ENCODE data around the gene TMEM89. TPM values are rescaled to one million over a fixed set of nuclear protein-coding genes. Genes with fewer than 3 reads are reported as not detected.

TMEM89 gene
- total RNA-seq, 4 donors from 2014 or later = not detected

DNA sequence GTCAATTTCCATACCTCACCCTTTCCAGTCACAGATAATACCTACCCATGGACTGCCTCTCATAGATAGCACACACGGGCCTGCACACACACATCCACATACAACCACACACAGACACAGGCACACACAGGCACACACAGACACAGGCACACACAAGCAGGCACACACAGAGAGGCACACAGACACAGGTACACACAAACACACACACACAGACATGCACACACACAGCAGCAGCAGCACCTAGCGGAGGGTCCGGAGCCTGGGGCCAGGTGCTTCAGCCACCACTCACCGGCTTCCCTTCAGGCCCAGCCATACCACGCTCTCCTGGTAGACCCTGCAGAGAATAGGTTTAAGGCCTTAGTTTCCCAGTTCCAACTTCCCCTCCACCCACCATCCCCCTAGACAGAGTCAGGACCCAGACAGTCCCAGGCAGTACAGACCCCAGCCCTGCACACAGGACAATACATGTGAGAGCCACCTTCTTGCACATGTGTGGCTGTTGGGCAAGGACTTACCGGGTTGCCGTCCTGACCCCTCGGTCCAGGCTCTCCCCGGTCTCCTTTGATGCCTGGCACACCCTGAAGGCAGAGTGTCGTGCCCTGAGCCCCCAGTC is 47.5 kb downstream of the TMEM89 start:
- 86 to 96% methylated on average over 10 of the region's 10 CpGs for WGBS, 2 donors
- TF ChIP-seq, protein P1, sequence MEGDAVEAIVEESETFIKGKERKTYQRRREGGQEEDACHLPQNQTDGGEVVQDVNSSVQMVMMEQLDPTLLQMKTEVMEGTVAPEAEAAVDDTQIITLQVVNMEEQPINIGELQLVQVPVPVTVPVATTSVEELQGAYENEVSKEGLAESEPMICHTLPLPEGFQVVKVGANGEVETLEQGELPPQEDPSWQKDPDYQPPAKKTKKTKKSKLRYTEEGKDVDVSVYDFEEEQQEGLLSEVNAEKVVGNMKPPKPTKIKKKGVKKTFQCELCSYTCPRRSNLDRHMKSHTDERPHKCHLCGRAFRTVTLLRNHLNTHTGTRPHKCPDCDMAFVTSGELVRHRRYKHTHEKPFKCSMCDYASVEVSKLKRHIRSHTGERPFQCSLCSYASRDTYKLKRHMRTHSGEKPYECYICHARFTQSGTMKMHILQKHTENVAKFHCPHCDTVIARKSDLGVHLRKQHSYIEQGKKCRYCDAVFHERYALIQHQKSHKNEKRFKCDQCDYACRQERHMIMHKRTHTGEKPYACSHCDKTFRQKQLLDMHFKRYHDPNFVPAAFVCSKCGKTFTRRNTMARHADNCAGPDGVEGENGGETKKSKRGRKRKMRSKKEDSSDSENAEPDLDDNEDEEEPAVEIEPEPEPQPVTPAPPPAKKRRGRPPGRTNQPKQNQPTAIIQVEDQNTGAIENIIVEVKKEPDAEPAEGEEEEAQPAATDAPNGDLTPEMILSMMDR (IDR thresholded peaks at IDR 0.05) = no peak
- no peak for TF ChIP-seq EP300 (IDR thresholded peaks at IDR 0.05)
- TF ChIP-seq POLR2A (IDR thresholded peaks at IDR 0.05) = no peak
- DNase-seq (ENCODE audit: low spot score in 2 of 2) = no peak

DNA sequence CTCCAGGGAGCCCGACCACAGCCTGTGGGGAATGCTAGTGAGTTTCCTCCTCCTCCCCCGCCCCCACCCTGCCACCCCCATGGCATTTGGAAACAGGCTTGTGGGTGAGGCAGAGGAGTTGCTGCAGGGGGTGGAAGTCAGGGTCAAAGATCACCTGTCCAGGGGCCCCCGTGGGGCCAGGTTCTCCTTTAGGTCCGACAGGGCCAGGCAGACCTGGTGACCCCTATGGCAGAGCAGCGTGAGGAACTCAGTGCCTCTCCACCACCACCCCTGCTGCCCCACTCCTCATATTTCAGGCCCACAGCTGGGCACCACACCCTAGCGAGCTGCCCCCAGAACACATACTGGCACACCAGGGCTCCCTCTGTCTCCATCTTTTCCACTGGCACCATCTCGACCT is 49.1 kb downstream of the TMEM89 start:
- 81 to 88% methylated on average over 5 of the region's 7 CpGs for WGBS, 2 donors
- no peaks in the 10 kb centered on the region for H3K4me1 ChIP-seq
- peaks cover 0 to 21% (median 0%) of the 10 kb centered on the region in 3 donors for H3K36me3 ChIP-seq
- H3K27ac ChIP-seq = no peak overlapping the region
- no peak for DNase-seq (ENCODE audit: low spot score in 2 of 2)
- no peak overlapping the region for H3K4me3 ChIP-seq
- no peak for TF ChIP-seq POLR2A (IDR thresholded peaks at IDR 0.05)
- no peaks in the 10 kb centered on the region for H3K9me3 ChIP-seq
- H3K27me3 ChIP-seq = no peaks in the 10 kb centered on the region

More for the DNA sequence above, 47.5 kb downstream of the TMEM89 start:
- Histone ChIP-seq H3K9me3 (no peaks in the 10 kb centered on the region), H3K27me3 (no peaks in the 10 kb centered on the region), H3K4me3 (no peak overlapping the region), H3K27ac (no peak overlapping the region), H3K36me3 (peaks cover 0 to 34% (median 0%) of the 10 kb centered on the region in 3 donors), H3K4me1 (no peaks in the 10 kb centered on the region)

DNA sequence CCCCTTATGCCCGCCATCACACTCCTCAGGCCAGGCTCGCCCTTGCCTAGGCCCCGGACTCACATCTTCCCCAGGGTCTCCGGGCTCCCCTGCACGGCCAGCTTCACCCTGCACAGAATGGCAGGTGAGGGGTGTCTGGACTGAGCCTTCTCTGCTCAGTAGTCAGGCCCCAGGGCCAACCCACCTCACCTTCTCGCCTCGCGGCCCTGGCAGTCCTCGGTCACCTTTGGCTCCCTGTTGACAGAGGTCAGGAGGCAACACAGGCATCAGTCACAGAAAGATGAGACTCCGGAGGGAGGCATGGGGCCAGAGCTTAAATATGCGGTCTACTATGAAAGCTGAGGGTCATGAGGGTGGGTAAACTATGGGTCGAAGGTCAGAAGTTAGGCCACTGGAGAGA is 49.6 kb downstream of the TMEM89 start:
- Histone ChIP-seq H3K27ac (no peak overlapping the region), H3K9me3 (no peaks in the 10 kb centered on the region), H3K4me3 (no peak overlapping the region), H3K4me1 (no peaks in the 10 kb centered on the region), H3K27me3 (no peaks in the 10 kb centered on the region), H3K36me3 (peaks cover 0 to 15% (median 0%) of the 10 kb centered on the region in 3 donors)
- TF ChIP-seq, protein P1 (IDR thresholded peaks at IDR 0.05) = no peak
- TF ChIP-seq POLR2A (IDR thresholded peaks at IDR 0.05) (no peak), EP300 (IDR thresholded peaks at IDR 0.05) (no peak)
- 75 to 79% methylated on average over 12 of the region's 12 CpGs for WGBS, 2 donors
- DNase-seq (ENCODE audit: low spot score in 2 of 2) = no peak

Other genes with a start within 250 kb of the TMEM89 start
- not detected for gene FBXW12, start 249.6 kb downstream of the TMEM89 start, total RNA-seq
- 100 to 1,000 TPM; 216 to 379 (median 339) TPM for gene PLXNB1, start 191.7 kb downstream of the TMEM89 start, total RNA-seq
- 10 to 100 TPM; 23.4 to 33.3 (median 29.2) TPM for gene CCDC51, start 181.7 kb downstream of the TMEM89 start, total RNA-seq
- gene TMA7, start 181.5 kb downstream of the TMEM89 start, total RNA-seq = 100 to 1,000 TPM; 212 to 380 (median 291) TPM
- gene ATRIP, start 175.0 kb downstream of the TMEM89 start, total RNA-seq = 10 to 100 TPM in 2 of 4 donors, 1 to 10 TPM in 2; 7.5 to 10.5 (median 9.3) TPM
- 100 to 1,000 TPM in 2 of 4 donors, 10 to 100 TPM in 2; 78.4 to 145 (median 93.9) TPM for gene SHISA5, start 117.6 kb downstream of the TMEM89 start, total RNA-seq
- gene PFKFB4, start 65.0 kb downstream of the TMEM89 start, total RNA-seq = 1 to 10 TPM; 2.2 to 9.0 (median 7.6) TPM
- gene UCN2, start 58.0 kb downstream of the TMEM89 start, total RNA-seq = 1 to 10 TPM in 1 of 4 donors, not detected in 3; 1.5 TPM
- 10 to 100 TPM in 3 of 4 donors, 1 to 10 TPM in 1; 3.1 to 15.7 (median 15.0) TPM for gene COL7A1, start 26.4 kb downstream of the TMEM89 start, total RNA-seq
- gene UQCRC1, start 12.1 kb downstream of the TMEM89 start, total RNA-seq = 100 to 1,000 TPM; 143 to 196 (median 186) TPM
- 10 to 100 TPM; 13.8 to 26.4 (median 15.9) TPM for gene SLC26A6, start 13.7 kb upstream of the TMEM89 start, total RNA-seq
- 10 to 100 TPM in 1 of 4 donors, 1 to 10 TPM in 2, under 1 TPM in 1; 0.87 to 13.5 (median 1.5) TPM for gene CELSR3, start 41.1 kb upstream of the TMEM89 start, total RNA-seq
- 10 to 100 TPM; 32.4 to 88.5 (median 51.8) TPM for gene NCKIPSD, start 64.1 kb upstream of the TMEM89 start, total RNA-seq
- 100 to 1,000 TPM; 130 to 202 (median 171) TPM for gene IP6K2, start 95.5 kb upstream of the TMEM89 start, total RNA-seq
- gene PRKAR2A, start 226.1 kb upstream of the TMEM89 start, total RNA-seq = 10 to 100 TPM; 26.9 to 37.5 (median 32.4) TPM